Mucosa of rectum (tissue), 2 donors: ENCODE measurements around the gene MPHOSPH9.

Source experiments
- H3K27ac ChIP-seq, 2 donors: one replicate each; pipeline ENCODE4 v1.7.0; 2013; ENCODE audit warnings: inconsistent platforms in 2 of 2, low read depth in 2 of 2, low read length in 2 of 2
- H3K27me3 ChIP-seq, 2 donors: one replicate each; pipeline ENCODE4 v1.7.0; 2013; ENCODE audit warnings: low read length in 2 of 2; ENCODE audit not compliant: control insufficient read depth in 2 of 2, insufficient read depth in 2 of 2
- H3K36me3 ChIP-seq, 2 donors: one replicate each; pipeline ENCODE4 v1.7.0; 2013; ENCODE audit warnings: low read length in 2 of 2; ENCODE audit not compliant: control insufficient read depth in 2 of 2, insufficient read depth in 2 of 2
- H3K4me1 ChIP-seq, 2 donors: one replicate each; pipeline ENCODE4 v1.7.0; 2013; ENCODE audit warnings: low read length in 2 of 2, mild to moderate bottlenecking in 1 of 2; ENCODE audit not compliant: control insufficient read depth in 2 of 2, insufficient read depth in 2 of 2
- H3K4me3 ChIP-seq, 2 donors: one replicate each; pipeline ENCODE4 v1.7.0; 2013; ENCODE audit warnings: low read length in 2 of 2
- H3K9ac ChIP-seq, 2 donors: one replicate each; pipeline ENCODE4 v1.7.0; 2013; ENCODE audit warnings: low read length in 2 of 2, low read depth in 1 of 2, mild to moderate bottlenecking in 1 of 2
- H3K9me3 ChIP-seq, 2 donors: one replicate each; pipeline ENCODE4 v1.7.0; 2013; ENCODE audit warnings: low read length in 2 of 2; ENCODE audit not compliant: control insufficient read depth in 2 of 2
- donor health status: healthy.
- donor health status: Normal muscosa, but diverticular disease.

The MPHOSPH9 gene

GRCh38 chr12:123245678-123246077, 12.7 kb upstream of the MPHOSPH9 start:
- H3K4me1 ChIP-seq = peaks cover 0 to 4% of the 10 kb centered on the region in 2 donors
- H3K9ac ChIP-seq = no peak overlapping the region
- H3K4me3 ChIP-seq = no peak overlapping the region
- no peak overlapping the region for H3K27ac ChIP-seq
- H3K27me3 ChIP-seq = no peaks in the 10 kb centered on the region
- no peaks in the 10 kb centered on the region for H3K9me3 ChIP-seq
- peaks cover 0 to 1% of the 10 kb centered on the region in 2 donors for H3K36me3 ChIP-seq

- Histone ChIP-seq H3K27ac (no peak overlapping the region), H3K9ac (no peak overlapping the region), H3K4me3 (no peak overlapping the region), H3K36me3 (no peaks in the 10 kb centered on the region), H3K27me3 (no peaks in the 10 kb centered on the region), H3K9me3 (no peaks in the 10 kb centered on the region), H3K4me1 (no peaks in the 10 kb centered on the region)
Observed at GRCh38 chr12:123243671-123244262, 10.8 kb upstream of the MPHOSPH9 start.

GRCh38 chr12:123242116-123242904, 9.4 kb upstream of the MPHOSPH9 start:
- Histone ChIP-seq H3K4me3 (no peak overlapping the region), H3K27ac (no peak overlapping the region), H3K4me1 (no peaks in the 10 kb centered on the region), H3K36me3 (no peaks in the 10 kb centered on the region), H3K9ac (no peak overlapping the region), H3K9me3 (no peaks in the 10 kb centered on the region), H3K27me3 (no peaks in the 10 kb centered on the region)

DNA sequence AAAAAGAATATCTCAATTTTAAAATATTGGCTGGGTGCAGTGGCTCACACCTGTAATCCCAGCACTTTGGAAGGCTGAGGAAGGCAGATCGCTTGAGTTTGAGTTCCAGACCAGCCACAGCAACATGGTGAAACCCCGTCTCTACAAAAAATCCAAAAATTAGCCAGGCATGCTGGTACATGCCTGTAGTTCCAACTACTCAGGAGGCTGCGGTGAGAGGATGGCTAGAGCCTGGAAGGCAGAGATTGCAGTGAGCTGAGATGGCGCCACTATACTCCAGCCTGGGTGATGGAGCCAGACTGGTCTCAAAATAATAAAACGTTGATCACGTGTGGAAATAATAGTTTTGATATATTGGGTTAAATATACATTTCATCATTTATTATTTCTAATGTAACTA, 6.0 kb upstream of the MPHOSPH9 start:
- Histone ChIP-seq H3K36me3 (no peaks in the 10 kb centered on the region), H3K27ac (no peak overlapping the region), H3K4me1 (peaks cover 7 to 9% of the 10 kb centered on the region in 2 donors), H3K4me3 (no peak overlapping the region), H3K9me3 (no peaks in the 10 kb centered on the region), H3K9ac (no peak overlapping the region), H3K27me3 (no peaks in the 10 kb centered on the region)

DNA sequence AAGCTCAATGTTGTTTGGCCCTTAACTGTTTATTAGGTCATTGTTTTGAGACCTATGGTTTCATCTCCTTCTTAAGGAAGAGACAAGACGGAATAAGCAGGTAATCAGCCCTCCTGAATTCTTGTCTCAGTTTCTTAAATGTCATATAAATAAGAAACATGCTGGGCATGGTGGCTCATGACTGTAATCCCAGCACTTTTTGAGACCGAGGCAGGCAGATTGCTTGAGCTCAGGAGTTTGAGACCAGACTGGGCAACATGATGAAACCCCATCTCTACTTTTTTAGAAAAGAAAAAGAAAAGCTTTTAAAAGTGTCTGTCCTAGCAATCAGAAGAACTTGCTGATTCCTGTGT, 5.4 kb upstream of the MPHOSPH9 start:
- Histone ChIP-seq H3K4me3 (no peak overlapping the region), H3K9me3 (no peaks in the 10 kb centered on the region), H3K4me1 (peaks cover 11 to 12% of the 10 kb centered on the region in 2 donors), H3K9ac (no peak overlapping the region), H3K27ac (no peak overlapping the region), H3K27me3 (no peaks in the 10 kb centered on the region), H3K36me3 (no peaks in the 10 kb centered on the region)

DNA sequence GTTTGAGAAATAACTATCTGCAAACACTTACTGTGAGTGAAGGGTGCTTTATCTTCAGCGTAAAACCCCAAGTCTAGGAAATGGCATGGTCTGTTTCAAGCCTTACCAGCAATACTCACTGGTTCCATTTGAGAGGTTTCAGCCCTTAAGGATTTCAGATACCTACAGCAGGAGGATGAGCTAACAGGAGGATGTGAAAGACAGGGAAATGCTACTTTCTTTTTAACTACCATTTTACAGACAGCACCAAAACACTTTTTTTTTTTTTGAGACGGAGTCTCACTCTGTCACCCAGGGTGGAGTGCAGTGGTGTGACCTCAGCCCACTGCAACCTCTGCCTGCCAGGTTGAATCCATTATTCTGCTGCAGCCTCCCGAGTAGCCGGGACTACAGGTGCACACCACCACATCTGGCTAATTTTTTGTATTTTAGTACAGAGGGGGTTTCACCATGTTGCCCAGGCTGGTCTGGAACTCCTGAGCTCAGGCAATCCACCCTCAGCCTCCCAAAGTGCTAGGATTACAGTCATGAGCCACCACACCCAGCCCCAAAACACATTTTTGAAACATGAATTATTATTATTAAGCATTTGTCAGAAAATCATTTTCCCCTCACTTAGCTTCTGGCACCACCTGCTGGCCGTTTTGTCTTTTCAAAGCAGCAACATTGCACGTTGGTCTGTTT, 4.8 kb upstream of the MPHOSPH9 start:
- H3K4me3 ChIP-seq = no peak overlapping the region
- no peaks in the 10 kb centered on the region for H3K36me3 ChIP-seq
- no peaks in the 10 kb centered on the region for H3K27me3 ChIP-seq
- no peak overlapping the region for H3K27ac ChIP-seq
- H3K4me1 ChIP-seq = peaks cover 11 to 12% of the 10 kb centered on the region in 2 donors
- H3K9ac ChIP-seq = no peak overlapping the region
- H3K9me3 ChIP-seq = no peaks in the 10 kb centered on the region

- peaks cover 15 to 19% of the 10 kb centered on the region in 2 donors for H3K4me1 ChIP-seq
- H3K36me3 ChIP-seq = no peaks in the 10 kb centered on the region
- no peaks in the 10 kb centered on the region for H3K27me3 ChIP-seq
Observed at GRCh38 chr12:123233505-123234308, 766 bp upstream of the MPHOSPH9 start.

GRCh38 chr12:123232472-123232806, 502 bp downstream of the MPHOSPH9 start:
- Histone ChIP-seq H3K9ac (peak overlapping the region; percentile 65 to 90), H3K36me3 (no peaks in the 10 kb centered on the region)

More at GRCh38 chr12:123233505-123234308, 766 bp upstream of the MPHOSPH9 start:
- H3K9ac ChIP-seq = peak overlapping the region; percentile 94 to 96
- peak overlapping the region; percentile 87 to 99 for H3K4me3 ChIP-seq
- H3K27ac ChIP-seq = peak overlapping the region; percentile 87 to 91
- H3K9me3 ChIP-seq = no peaks in the 10 kb centered on the region

DNA sequence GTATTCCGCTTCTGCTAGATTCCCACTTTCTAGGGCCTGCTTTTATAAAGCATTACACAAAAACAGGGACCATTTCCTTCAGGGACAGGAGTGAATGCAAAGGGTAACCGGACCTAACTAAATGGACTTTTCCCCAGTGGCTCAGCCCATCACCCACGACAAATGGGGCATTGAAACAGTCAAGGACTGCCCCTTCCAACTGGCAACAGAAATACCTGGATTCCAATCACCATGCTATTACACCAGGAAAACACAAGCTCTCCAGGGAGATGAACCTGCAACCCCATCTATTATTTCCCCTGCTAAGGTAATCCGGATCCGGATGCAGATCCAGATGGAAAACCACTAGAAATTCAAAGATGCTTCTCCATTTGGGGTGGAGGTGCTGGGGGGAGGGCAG, 1.0 kb downstream of the MPHOSPH9 start:
- H3K4me1 ChIP-seq = peaks cover 15 to 23% of the 10 kb centered on the region in 2 donors
- H3K9me3 ChIP-seq = no peaks in the 10 kb centered on the region
- peak overlapping the region; percentile 65 to 90 for H3K9ac ChIP-seq
- peak overlapping the region; percentile 87 to 97 for H3K4me3 ChIP-seq
- H3K27me3 ChIP-seq = no peaks in the 10 kb centered on the region
- H3K36me3 ChIP-seq = no peaks in the 10 kb centered on the region
- H3K27ac ChIP-seq = no peak overlapping the region

More at GRCh38 chr12:123232472-123232806, 502 bp downstream of the MPHOSPH9 start:
- H3K27ac ChIP-seq = peak overlapping the region; percentile 91 to 92
- no peaks in the 10 kb centered on the region for H3K27me3 ChIP-seq
- H3K4me1 ChIP-seq = peaks cover 15 to 23% of the 10 kb centered on the region in 2 donors
- H3K4me3 ChIP-seq = peak overlapping the region; percentile 87 to 97
- no peaks in the 10 kb centered on the region for H3K9me3 ChIP-seq
